Chondrocyte (in vitro differentiated cells): ENCODE measurements around the gene SPO11. TPM values are rescaled to one million over a fixed set of nuclear protein-coding genes. Genes with fewer than 3 reads are reported as not detected.

Source experiments
- DNase-seq: peaks from one replicate; pipeline ENCODE4 v3.0.0; 2021; ENCODE audit warnings: mixed read lengths, low spot score
- H3K27ac Mint-ChIP-seq: one replicate; pipeline ENCODE4 v1.8.0; 2021; ENCODE audit warnings: mild to moderate bottlenecking, moderate library complexity, mixed read lengths; ENCODE audit not compliant: unreplicated experiment
- H3K27me3 Mint-ChIP-seq: 2 replicates; pipeline ENCODE4 v1.8.0; 2021; ENCODE audit warnings: low read depth, mixed read lengths
- H3K36me3 Mint-ChIP-seq: 2 replicates; pipeline ENCODE4 v1.8.0; 2021; ENCODE audit warnings: low read depth, mixed read lengths
- H3K4me1 Mint-ChIP-seq: 2 replicates; pipeline ENCODE4 v1.8.0; 2021; ENCODE audit warnings: low read depth, mild to moderate bottlenecking, mixed read lengths
- H3K4me3 Mint-ChIP-seq: one replicate; pipeline ENCODE4 v1.8.0; 2021; ENCODE audit warnings: mild to moderate bottlenecking, moderate library complexity, mixed read lengths; ENCODE audit not compliant: unreplicated experiment
- H3K9me3 Mint-ChIP-seq: 2 replicates; pipeline ENCODE4 v1.8.0; 2021; ENCODE audit warnings: low read depth, mixed read lengths
- total RNA-seq: library from RNA; stranded (reverse); gene quantifications from 3 replicates; pipeline ENCODE4 v1.2.1, GENCODE V29; 2021
- TF ChIP-seq, protein P1 (sequence below): fragments of 200-600 bp; sonication (generic); IDR thresholded peaks from 2 replicates; pipeline ENCODE4 v1.5.0; 2021; ENCODE audit warnings: antibody characterized with exemption, mild to moderate bottlenecking, moderate library complexity

The SPO11 gene
- total RNA-seq, 1 donor from 2014 or later, result not detected

DNA sequence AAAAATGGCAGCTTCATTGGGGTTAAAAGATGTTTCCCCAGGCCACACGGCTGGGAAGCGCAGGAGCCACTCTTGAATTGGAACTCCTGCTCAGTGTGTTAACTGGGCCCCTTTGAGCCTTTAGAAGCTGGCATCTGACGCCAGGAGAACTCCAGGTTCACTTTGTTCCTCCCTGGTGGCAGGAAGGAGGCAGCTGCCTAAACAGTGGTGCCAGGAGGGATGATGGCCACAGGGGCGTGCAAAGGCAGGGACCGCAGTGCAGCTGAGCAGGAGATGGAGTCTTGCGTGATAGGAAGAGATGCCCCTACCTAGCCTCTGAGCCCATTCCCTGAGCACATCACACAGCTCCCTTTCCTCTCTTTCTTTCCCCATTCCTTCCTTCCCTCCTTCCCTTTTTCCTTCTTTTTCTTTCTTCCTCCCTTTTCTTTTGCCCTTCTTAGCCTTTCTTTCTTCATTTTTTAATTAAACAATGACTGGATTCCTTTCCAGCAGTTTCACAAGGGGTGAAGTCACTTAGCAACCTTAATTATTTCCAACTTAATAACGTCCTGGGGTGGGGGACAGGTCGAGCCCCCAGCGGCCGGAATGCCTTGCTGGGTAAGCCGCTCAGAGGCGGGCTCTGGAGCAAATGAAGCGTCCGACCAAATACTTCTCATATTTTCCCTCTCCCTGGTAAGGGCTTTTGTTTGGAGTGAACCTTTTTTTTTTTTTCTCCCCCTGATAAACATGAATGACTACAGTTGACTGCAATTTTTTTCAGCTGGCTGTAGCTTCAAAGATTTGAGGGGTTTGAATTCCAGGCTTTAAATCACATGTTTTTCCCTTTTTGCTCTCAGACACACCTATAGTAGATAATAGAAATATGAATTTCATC lies 42.4 kb upstream of the SPO11 start:
- Mint-ChIP-seq H3K4me3 (no peak overlapping the region), H3K9me3 (no peaks in the 10 kb centered on the region), H3K36me3 (no peaks in the 10 kb centered on the region), H3K27me3 (peaks cover 72% of the 10 kb centered on the region), H3K27ac (no peak overlapping the region), H3K4me1 (peaks cover 11% of the 10 kb centered on the region)
- TF ChIP-seq, protein P1, sequence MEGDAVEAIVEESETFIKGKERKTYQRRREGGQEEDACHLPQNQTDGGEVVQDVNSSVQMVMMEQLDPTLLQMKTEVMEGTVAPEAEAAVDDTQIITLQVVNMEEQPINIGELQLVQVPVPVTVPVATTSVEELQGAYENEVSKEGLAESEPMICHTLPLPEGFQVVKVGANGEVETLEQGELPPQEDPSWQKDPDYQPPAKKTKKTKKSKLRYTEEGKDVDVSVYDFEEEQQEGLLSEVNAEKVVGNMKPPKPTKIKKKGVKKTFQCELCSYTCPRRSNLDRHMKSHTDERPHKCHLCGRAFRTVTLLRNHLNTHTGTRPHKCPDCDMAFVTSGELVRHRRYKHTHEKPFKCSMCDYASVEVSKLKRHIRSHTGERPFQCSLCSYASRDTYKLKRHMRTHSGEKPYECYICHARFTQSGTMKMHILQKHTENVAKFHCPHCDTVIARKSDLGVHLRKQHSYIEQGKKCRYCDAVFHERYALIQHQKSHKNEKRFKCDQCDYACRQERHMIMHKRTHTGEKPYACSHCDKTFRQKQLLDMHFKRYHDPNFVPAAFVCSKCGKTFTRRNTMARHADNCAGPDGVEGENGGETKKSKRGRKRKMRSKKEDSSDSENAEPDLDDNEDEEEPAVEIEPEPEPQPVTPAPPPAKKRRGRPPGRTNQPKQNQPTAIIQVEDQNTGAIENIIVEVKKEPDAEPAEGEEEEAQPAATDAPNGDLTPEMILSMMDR, result no peak
- DNase-seq, result no peak

DNA sequence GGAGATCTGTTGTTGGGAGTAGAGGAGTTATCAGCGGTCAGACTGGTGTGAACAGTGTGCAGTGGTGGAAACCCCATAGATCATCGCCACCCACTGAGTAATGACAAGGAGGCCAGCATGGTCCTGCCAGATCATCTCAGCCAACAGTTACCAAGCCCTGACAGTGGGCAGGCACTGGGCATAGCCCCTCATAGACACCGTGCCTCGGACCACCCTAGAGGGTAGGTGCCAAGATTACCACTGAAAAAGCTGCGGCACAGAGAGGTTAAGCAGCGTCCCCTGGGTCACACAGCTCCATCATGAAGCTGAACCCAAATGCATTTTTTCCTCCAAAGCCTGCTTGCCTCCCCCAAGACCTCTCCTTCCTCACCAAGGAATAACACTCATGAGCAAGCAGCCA lies 41.7 kb upstream of the SPO11 start:
- peaks cover 71% of the 10 kb centered on the region for H3K27me3 Mint-ChIP-seq
- no peak overlapping the region for H3K27ac Mint-ChIP-seq
- TF ChIP-seq, protein P1, result no peak
- H3K4me1 Mint-ChIP-seq, result peaks cover 6% of the 10 kb centered on the region
- no peak for DNase-seq
- H3K9me3 Mint-ChIP-seq, result no peaks in the 10 kb centered on the region
- no peak overlapping the region for H3K4me3 Mint-ChIP-seq
- H3K36me3 Mint-ChIP-seq, result no peaks in the 10 kb centered on the region

DNA sequence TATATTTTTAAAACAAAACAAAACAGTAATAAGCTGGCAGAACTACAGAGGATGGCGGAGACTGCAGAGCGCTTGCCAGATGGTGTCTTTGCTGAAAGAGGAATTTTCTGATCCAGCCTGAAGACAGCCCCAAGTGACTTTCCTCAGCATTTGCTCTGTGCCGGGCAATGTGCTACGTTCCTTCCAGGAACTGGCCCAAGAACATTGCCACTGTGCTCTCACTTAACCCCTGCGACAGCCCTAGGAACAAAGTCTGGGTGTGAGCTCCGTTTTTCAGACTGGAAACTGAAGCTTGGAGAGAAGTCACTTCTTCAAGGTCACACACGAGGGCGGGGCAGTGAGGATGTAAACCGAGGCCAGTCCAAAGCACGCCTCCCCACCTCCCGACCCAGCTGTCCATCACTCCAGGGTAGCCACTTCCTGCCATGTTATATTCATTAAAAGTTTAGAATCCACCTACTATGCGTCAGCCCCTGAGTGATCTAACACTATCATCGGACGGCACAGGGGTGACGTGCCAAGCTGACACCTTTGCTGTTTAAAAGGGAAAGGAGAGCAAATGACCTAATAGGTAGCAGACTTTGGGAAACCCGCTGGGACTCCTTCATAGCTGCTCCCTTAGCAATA lies 40.8 kb upstream of the SPO11 start:
- no peaks in the 10 kb centered on the region for H3K36me3 Mint-ChIP-seq
- H3K27me3 Mint-ChIP-seq, result peaks cover 69% of the 10 kb centered on the region
- no peak for DNase-seq
- peaks cover 5% of the 10 kb centered on the region for H3K4me1 Mint-ChIP-seq
- no peak overlapping the region for H3K4me3 Mint-ChIP-seq
- no peak overlapping the region for H3K27ac Mint-ChIP-seq
- TF ChIP-seq, protein P1, result no peak
- H3K9me3 Mint-ChIP-seq, result no peaks in the 10 kb centered on the region

DNA sequence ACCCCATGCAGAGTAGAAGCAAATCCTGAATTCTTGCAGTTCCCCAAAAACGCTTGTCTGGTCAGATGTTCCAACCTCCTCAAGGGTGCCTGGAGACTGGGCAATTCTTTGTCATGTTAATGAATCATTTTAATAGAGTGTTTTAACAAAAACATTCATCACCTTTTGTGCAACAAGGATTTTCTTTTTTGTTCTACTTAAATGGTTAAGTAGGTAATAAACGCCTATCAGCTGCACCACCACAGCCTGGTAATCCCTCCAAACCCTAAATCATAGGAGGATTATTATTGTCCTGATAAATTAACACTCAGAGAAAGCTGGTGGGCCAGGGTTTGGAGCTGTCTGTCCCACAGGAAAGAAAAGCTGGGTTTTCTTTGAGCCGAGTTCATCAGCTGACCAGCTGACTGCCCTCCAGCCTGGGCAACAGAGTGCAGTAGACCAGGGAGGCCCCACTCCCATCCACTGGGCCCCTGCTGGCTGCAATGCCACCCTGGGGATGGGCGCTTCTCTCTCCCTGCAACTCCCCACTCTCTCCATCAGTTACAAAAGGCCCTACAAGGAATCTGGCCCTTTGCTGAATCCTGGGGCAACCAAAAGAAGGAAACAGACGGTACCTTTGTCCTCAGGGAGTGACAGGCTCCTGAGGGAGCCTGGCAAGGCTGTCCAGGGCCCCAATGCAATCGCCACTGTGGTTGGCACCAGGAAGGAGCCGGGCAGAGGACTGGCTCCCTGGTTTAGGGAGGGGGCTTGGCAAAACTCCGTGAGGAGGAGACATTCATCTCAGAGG lies 40.0 kb upstream of the SPO11 start:
- peaks cover 66% of the 10 kb centered on the region for H3K27me3 Mint-ChIP-seq
- H3K4me3 Mint-ChIP-seq, result no peak overlapping the region
- H3K4me1 Mint-ChIP-seq, result peaks cover 5% of the 10 kb centered on the region
- no peak overlapping the region for H3K27ac Mint-ChIP-seq
- no peaks in the 10 kb centered on the region for H3K9me3 Mint-ChIP-seq
- TF ChIP-seq, protein P1, result no peak
- no peak for DNase-seq
- H3K36me3 Mint-ChIP-seq, result no peaks in the 10 kb centered on the region

DNA sequence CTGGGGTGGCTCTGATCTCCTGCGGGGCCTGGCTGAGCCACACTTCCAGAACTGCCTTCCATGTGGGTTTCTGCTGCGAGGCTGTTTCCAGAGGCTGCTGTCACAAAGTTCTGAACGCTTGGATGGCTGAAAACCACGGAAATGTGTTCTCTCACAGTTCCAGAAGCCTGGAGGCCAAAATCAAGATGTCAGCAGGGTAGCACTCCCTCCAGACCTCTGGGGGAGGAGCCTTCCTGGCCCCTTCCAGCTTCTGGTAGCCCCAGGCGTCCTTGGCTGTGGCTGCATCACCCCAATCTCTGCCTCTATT lies 39.5 kb upstream of the SPO11 start:
- Mint-ChIP-seq H3K4me3 (no peak overlapping the region), H3K9me3 (no peaks in the 10 kb centered on the region), H3K27ac (no peak overlapping the region), H3K36me3 (no peaks in the 10 kb centered on the region), H3K27me3 (peaks cover 69% of the 10 kb centered on the region), H3K4me1 (peaks cover 5% of the 10 kb centered on the region)
- TF ChIP-seq, protein P1, result no peak
- DNase-seq, result no peak
